ENCODE measurements around the gene B4GAT1. TPM values are rescaled to one million over a fixed set of nuclear protein-coding genes. Genes with fewer than 3 reads are reported as not detected.

B4GAT1 gene
- total and polyA plus RNA-seq, 9 of the 15 experiments (the other 6 are each of a cell fraction or from before 2014, with no cell fraction given) = 0.86 to 9.5 (median 3.8) TPM

DNA sequence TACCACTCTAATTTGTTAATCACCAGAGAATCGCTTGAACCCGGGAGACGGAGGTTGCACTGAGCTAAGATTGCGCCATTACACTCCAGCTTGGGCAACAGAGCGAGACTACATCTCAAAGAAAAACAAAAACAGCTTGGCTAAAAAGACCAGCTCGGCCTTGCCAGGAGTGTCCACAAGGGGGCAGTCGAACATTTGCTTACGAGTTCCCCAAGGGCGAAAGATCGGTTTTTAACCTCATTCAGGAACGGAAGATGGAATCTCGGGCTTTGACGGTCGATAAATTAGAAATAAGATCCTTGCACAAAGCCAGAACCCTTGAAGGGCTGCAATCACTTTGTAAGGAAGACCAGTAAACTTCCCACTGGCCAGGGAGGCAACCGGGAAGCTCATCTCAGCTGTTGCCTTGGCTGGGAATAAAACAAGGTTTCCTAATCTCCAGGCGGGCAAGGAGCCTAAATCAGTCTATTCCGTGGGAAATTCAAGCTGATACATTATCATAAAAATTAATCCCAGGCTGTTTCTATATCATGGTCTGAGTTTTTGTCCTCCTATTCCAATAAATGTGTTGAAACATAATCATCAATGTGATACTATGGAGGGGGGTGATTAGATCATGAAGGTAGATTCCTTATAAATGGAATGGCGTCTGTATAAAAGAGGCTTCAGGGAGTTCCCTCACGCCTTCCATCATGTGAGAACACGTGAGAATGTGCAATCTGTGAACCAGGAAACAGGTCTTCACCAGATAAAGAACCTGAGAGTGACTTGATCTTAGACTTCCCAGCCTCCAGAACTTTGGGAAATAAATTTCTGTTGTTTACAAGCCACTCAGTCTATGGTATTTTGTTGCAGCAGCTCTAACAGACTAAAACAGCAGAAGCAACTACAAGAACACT lies 39.0 kb upstream of the B4GAT1 start (continued):
- TF ChIP-seq, protein P1, sequence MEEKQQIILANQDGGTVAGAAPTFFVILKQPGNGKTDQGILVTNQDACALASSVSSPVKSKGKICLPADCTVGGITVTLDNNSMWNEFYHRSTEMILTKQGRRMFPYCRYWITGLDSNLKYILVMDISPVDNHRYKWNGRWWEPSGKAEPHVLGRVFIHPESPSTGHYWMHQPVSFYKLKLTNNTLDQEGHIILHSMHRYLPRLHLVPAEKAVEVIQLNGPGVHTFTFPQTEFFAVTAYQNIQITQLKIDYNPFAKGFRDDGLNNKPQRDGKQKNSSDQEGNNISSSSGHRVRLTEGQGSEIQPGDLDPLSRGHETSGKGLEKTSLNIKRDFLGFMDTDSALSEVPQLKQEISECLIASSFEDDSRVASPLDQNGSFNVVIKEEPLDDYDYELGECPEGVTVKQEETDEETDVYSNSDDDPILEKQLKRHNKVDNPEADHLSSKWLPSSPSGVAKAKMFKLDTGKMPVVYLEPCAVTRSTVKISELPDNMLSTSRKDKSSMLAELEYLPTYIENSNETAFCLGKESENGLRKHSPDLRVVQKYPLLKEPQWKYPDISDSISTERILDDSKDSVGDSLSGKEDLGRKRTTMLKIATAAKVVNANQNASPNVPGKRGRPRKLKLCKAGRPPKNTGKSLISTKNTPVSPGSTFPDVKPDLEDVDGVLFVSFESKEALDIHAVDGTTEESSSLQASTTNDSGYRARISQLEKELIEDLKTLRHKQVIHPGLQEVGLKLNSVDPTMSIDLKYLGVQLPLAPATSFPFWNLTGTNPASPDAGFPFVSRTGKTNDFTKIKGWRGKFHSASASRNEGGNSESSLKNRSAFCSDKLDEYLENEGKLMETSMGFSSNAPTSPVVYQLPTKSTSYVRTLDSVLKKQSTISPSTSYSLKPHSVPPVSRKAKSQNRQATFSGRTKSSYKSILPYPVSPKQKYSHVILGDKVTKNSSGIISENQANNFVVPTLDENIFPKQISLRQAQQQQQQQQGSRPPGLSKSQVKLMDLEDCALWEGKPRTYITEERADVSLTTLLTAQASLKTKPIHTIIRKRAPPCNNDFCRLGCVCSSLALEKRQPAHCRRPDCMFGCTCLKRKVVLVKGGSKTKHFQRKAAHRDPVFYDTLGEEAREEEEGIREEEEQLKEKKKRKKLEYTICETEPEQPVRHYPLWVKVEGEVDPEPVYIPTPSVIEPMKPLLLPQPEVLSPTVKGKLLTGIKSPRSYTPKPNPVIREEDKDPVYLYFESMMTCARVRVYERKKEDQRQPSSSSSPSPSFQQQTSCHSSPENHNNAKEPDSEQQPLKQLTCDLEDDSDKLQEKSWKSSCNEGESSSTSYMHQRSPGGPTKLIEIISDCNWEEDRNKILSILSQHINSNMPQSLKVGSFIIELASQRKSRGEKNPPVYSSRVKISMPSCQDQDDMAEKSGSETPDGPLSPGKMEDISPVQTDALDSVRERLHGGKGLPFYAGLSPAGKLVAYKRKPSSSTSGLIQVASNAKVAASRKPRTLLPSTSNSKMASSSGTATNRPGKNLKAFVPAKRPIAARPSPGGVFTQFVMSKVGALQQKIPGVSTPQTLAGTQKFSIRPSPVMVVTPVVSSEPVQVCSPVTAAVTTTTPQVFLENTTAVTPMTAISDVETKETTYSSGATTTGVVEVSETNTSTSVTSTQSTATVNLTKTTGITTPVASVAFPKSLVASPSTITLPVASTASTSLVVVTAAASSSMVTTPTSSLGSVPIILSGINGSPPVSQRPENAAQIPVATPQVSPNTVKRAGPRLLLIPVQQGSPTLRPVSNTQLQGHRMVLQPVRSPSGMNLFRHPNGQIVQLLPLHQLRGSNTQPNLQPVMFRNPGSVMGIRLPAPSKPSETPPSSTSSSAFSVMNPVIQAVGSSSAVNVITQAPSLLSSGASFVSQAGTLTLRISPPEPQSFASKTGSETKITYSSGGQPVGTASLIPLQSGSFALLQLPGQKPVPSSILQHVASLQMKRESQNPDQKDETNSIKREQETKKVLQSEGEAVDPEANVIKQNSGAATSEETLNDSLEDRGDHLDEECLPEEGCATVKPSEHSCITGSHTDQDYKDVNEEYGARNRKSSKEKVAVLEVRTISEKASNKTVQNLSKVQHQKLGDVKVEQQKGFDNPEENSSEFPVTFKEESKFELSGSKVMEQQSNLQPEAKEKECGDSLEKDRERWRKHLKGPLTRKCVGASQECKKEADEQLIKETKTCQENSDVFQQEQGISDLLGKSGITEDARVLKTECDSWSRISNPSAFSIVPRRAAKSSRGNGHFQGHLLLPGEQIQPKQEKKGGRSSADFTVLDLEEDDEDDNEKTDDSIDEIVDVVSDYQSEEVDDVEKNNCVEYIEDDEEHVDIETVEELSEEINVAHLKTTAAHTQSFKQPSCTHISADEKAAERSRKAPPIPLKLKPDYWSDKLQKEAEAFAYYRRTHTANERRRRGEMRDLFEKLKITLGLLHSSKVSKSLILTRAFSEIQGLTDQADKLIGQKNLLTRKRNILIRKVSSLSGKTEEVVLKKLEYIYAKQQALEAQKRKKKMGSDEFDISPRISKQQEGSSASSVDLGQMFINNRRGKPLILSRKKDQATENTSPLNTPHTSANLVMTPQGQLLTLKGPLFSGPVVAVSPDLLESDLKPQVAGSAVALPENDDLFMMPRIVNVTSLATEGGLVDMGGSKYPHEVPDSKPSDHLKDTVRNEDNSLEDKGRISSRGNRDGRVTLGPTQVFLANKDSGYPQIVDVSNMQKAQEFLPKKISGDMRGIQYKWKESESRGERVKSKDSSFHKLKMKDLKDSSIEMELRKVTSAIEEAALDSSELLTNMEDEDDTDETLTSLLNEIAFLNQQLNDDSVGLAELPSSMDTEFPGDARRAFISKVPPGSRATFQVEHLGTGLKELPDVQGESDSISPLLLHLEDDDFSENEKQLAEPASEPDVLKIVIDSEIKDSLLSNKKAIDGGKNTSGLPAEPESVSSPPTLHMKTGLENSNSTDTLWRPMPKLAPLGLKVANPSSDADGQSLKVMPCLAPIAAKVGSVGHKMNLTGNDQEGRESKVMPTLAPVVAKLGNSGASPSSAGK (IDR thresholded peaks at IDR 0.05) = peak; percentile 45; the same call in 1 of the 2 replicates
- no peak for TF ChIP-seq GATA2 (CRISPR knock-in tag; IDR thresholded peaks at IDR 0.05)
- peak; percentile 80 for TF ChIP-seq CEBPG (CRISPR knock-in tag; IDR thresholded peaks at IDR 0.05)
- peak; percentile 83 to 91 for TF ChIP-seq CEBPG (tag; conservative IDR thresholded peaks at IDR 0.05 in 1 of 2, IDR thresholded peaks at IDR 0.05 in 1 of 2)
- no peak for TF ChIP-seq ZNF184 (CRISPR knock-in tag; IDR thresholded peaks at IDR 0.05)
- TF ChIP-seq KLF16 (IDR thresholded peaks at IDR 0.05) = peak; percentile 40; the same call in 1 of the 2 replicates
- TF ChIP-seq RCOR1 (IDR thresholded peaks at IDR 0.05; ENCODE audit: borderline replicate concordance in 1 of 2, low read depth in 2 of 2, low read length in 2 of 2) = peak in 1 of 2 experiments; percentile 74; a peak in 1 of 4 replicates
- TF ChIP-seq FOXK1 (CRISPR knock-in tag; IDR thresholded peaks at IDR 0.05; ENCODE audit: borderline replicate concordance) = 0 out of 2 replicates have a peak, but pooled peaks have one; percentile 42
- TF ChIP-seq, protein P2, sequence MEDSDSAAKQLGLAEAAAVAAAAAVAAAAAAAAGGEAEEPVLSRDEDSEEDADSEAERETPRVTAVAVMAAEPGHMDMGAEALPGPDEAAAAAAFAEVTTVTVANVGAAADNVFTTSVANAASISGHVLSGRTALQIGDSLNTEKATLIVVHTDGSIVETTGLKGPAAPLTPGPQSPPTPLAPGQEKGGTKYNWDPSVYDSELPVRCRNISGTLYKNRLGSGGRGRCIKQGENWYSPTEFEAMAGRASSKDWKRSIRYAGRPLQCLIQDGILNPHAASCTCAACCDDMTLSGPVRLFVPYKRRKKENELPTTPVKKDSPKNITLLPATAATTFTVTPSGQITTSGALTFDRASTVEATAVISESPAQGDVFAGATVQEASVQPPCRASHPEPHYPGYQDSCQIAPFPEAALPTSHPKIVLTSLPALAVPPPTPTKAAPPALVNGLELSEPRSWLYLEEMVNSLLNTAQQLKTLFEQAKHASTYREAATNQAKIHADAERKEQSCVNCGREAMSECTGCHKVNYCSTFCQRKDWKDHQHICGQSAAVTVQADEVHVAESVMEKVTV (CRISPR knock-in tag; IDR thresholded peaks at IDR 0.05) = peak; percentile 58
- TF ChIP-seq, protein P3, sequence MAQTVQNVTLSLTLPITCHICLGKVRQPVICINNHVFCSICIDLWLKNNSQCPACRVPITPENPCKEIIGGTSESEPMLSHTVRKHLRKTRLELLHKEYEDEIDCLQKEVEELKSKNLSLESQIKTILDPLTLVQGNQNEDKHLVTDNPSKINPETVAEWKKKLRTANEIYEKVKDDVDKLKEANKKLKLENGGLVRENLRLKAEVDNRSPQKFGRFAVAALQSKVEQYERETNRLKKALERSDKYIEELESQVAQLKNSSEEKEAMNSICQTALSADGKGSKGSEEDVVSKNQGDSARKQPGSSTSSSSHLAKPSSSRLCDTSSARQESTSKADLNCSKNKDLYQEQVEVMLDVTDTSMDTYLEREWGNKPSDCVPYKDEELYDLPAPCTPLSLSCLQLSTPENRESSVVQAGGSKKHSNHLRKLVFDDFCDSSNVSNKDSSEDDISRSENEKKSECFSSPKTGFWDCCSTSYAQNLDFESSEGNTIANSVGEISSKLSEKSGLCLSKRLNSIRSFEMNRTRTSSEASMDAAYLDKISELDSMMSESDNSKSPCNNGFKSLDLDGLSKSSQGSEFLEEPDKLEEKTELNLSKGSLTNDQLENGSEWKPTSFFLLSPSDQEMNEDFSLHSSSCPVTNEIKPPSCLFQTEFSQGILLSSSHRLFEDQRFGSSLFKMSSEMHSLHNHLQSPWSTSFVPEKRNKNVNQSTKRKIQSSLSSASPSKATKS (CRISPR knock-in tag; IDR thresholded peaks at IDR 0.05) = no peak
